HUES6 (cell line): Measurements from ENCODE around the gene URM1.

Source experiments
- H3K27ac ChIP-seq: 2 replicates; pipeline ENCODE4 v1.7.0; 2013; ENCODE audit warnings: low read depth, mild to moderate bottlenecking, low read length, inconsistent platforms
- H3K27me3 ChIP-seq: 2 replicates; pipeline ENCODE4 v1.6.1; 2013; ENCODE audit warnings: low read length; ENCODE audit not compliant: control insufficient read depth, insufficient read depth
- H3K36me3 ChIP-seq: 2 replicates; pipeline ENCODE4 v1.6.1; 2013; ENCODE audit warnings: low read length; ENCODE audit not compliant: control insufficient read depth, insufficient read depth
- H3K4me1 ChIP-seq: 2 replicates; pipeline ENCODE4 v1.6.1; 2013; ENCODE audit warnings: low read length; ENCODE audit not compliant: control insufficient read depth, insufficient read depth
- H3K4me3 ChIP-seq: 2 replicates; pipeline ENCODE4 v1.5.1; 2013; ENCODE audit warnings: low read depth, low read length
- H3K9ac ChIP-seq: one replicate; pipeline ENCODE4 v1.6.1; 2013; ENCODE audit warnings: mild to moderate bottlenecking, low read length
- H3K9me3 ChIP-seq: 2 replicates; pipeline ENCODE4 v1.6.1; 2013; ENCODE audit warnings: low read depth, low read length; ENCODE audit not compliant: control insufficient read depth, insufficient read depth

The URM1 gene

DNA sequence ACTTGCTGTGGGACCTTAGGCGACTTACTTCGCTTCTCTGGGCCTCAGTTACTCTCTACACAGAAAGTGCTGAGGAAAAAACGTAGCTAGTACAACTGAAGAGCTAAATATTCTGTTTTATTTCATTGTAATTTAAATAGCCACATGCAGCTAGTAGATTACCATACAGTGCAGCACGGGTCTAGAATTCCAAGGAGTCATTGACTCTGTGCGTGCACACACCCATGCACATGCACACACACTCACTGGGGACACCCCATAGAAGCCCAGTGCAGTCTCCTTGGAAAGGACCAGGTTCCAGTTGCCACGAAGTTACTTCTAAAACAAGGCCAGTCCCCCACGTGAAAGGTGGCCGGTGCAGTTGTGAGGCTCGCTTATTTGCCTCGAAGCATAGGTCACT is 17.0 kb downstream of the URM1 start:
- Histone ChIP-seq H3K36me3 (peaks cover 27% of the 10 kb centered on the region), H3K4me1 (peaks cover 65% of the 10 kb centered on the region), H3K27ac (no peak overlapping the region), H3K9me3 (no peaks in the 10 kb centered on the region), H3K27me3 (peaks cover 99% of the 10 kb centered on the region), H3K4me3 (no peak overlapping the region), H3K9ac (no peak overlapping the region)

DNA sequence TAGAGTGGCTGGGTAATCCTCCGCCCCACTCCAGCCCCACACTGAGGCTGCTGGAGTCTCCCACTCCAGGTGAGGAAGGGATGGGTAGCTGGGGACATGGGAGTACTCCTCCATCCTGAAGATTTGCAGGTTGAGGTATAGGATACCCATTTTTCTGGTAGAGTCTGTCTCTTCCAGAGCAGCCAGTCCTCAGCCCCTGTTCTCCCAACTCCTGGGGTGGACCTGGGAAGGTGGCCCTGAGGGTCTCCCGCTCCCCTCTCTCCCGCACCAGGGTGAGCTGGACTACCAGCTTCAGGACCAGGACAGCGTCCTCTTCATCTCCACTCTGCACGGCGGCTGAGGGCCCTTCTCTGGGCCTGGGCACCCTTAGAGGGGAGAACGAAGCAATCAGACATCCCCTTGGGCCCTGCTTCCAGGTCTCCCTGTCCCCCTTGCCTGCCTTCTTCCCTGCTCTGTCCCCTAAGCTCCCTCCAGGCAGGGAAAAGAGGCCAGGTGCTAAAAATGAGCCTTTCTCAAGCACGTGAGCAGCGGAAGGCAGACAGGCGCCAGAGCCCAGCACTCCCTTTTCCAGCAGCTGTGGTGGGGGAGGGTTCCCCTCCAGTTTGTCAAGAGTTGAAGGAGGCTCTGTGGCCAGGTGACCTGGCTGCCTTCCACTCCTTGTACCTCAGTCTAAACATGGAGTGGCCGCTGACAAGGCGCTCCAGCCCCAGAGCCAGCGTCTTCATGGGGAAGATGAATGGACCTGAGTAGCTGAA is 18.4 kb downstream of the URM1 start:
- no peaks in the 10 kb centered on the region for H3K9me3 ChIP-seq
- no peak overlapping the region for H3K4me3 ChIP-seq
- peaks cover 63% of the 10 kb centered on the region for H3K4me1 ChIP-seq
- peak overlapping the region; percentile 24 for H3K9ac ChIP-seq
- H3K36me3 ChIP-seq, result peaks cover 27% of the 10 kb centered on the region
- H3K27ac ChIP-seq, result no peak overlapping the region
- H3K27me3 ChIP-seq, result peaks cover 99% of the 10 kb centered on the region

DNA sequence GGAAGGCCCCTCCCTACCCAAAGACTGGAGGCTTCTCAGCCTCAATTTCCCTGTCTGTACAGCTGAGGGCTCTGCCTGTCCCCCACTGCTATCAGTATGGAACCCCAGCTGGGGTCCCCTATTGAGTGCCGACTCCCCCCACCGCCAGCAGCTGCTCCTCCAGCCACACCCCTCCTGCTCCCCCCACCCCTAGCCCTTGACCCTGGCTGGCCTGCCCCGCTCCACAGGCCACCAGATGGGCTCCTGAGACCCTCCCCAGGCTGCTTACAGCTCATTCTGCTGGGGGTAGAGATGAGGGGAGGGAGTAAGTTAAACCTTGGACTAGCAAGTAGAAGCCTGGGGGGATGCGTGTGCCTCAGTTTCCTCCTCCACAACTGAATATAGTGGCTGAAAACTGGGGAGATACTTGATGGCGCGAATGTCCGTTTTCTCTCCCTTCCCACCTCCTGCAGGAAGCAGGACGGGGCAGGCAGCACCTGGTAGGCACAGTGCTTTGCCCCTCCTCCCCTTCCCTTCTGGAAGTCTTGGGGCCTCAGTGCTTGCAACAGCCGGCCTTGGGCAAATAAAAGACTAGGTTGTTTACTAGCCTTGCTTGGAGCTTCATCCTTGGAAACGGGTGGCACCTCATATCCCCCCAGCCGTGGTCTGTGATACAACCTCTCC is 19.1 kb downstream of the URM1 start:
- peaks cover 99% of the 10 kb centered on the region for H3K27me3 ChIP-seq
- peaks cover 62% of the 10 kb centered on the region for H3K4me1 ChIP-seq
- no peak overlapping the region for H3K9ac ChIP-seq
- no peak overlapping the region for H3K27ac ChIP-seq
- H3K4me3 ChIP-seq, result no peak overlapping the region
- H3K36me3 ChIP-seq, result peaks cover 27% of the 10 kb centered on the region
- H3K9me3 ChIP-seq, result no peaks in the 10 kb centered on the region

- H3K9ac ChIP-seq, result no peak overlapping the region
- H3K27me3 ChIP-seq, result peaks cover 99% of the 10 kb centered on the region
- peaks cover 26% of the 10 kb centered on the region for H3K36me3 ChIP-seq
- H3K27ac ChIP-seq, result no peak overlapping the region
- no peaks in the 10 kb centered on the region for H3K9me3 ChIP-seq
- H3K4me3 ChIP-seq, result no peak overlapping the region
- H3K4me1 ChIP-seq, result peaks cover 54% of the 10 kb centered on the region
These were observed 19.9 kb downstream of the URM1 start for GRCh38 chr9:128390813-128391711.

DNA sequence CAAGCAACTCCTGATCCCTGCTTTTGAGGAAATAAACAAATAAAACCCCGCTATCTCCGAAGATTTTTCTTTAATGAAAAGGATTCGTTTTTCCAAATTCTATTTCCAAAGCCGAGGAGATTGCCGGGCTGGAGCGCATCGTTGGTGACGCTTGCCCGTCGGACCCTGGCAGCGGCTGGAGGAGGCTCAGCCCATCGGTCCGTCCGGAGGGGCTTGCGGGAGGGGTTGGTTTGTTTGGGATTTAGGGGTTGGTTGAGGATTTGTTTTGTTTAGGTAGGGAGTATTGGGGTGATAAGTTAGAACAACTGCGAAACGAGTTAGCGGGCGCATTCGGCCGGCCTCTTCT is 20.8 kb downstream of the URM1 start:
- Histone ChIP-seq H3K9ac (peak overlapping the region; percentile 71), H3K36me3 (peaks cover 21% of the 10 kb centered on the region), H3K9me3 (no peaks in the 10 kb centered on the region), H3K4me3 (peak overlapping the region; percentile 58), H3K4me1 (peaks cover 55% of the 10 kb centered on the region), H3K27ac (no peak overlapping the region), H3K27me3 (peaks cover 99% of the 10 kb centered on the region)

GRCh38 chr9:128392302-128393144 is 21.3 kb downstream of the URM1 start:
- Histone ChIP-seq H3K9ac (peak overlapping the region; percentile 71), H3K27me3 (peaks cover 100% of the 10 kb centered on the region), H3K4me3 (peak overlapping the region; percentile 58), H3K4me1 (peaks cover 61% of the 10 kb centered on the region), H3K9me3 (no peaks in the 10 kb centered on the region), H3K27ac (no peak overlapping the region), H3K36me3 (peaks cover 18% of the 10 kb centered on the region)

DNA sequence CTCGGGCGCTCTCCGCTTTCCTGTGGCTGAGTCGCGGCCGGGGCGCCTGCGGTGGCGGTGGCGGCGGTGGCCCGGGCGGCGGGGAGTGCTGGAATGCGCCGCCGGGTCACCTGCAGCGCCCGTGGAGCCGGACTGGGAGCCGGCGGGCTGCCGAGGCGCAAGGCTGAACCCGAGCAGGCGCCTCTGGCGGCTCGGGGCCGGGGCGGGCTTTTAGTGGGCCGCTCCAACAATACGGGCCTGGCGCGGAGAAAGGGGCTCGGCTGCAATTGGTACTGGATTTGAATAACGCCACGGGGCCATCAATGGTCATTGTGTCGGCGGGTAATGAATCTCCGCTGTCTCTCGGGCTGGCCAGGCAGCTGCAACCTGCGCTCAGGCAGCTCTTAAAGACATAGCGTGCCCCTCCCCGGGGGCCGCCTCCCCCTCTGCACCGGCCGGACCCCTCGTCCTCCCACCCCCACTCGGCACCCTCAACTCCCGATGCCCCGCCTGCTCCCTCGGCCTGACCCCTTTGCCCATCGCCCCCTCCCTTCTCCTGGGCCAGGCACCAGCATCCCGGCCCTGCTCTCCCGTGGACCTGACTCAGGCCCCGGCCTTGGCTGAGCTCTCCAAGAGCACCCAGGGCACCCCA is 22.1 kb downstream of the URM1 start:
- Histone ChIP-seq H3K4me3 (peak overlapping the region; percentile 58), H3K4me1 (peaks cover 64% of the 10 kb centered on the region), H3K27me3 (peaks cover 100% of the 10 kb centered on the region)

GRCh38 chr9:128393970-128394369 is 22.8 kb downstream of the URM1 start:
- H3K4me3 ChIP-seq, result peak overlapping the region; percentile 58
- H3K9ac ChIP-seq, result no peak overlapping the region
- peaks cover 100% of the 10 kb centered on the region for H3K27me3 ChIP-seq
- peaks cover 64% of the 10 kb centered on the region for H3K4me1 ChIP-seq
- H3K36me3 ChIP-seq, result peaks cover 4% of the 10 kb centered on the region
- no peaks in the 10 kb centered on the region for H3K9me3 ChIP-seq
- H3K27ac ChIP-seq, result no peak overlapping the region

More for the DNA sequence above, 22.1 kb downstream of the URM1 start:
- Histone ChIP-seq H3K9ac (peak overlapping the region; percentile 71), H3K27ac (no peak overlapping the region), H3K9me3 (no peaks in the 10 kb centered on the region), H3K36me3 (peaks cover 11% of the 10 kb centered on the region)

- Histone ChIP-seq H3K9me3 (no peaks in the 10 kb centered on the region), H3K27me3 (peaks cover 100% of the 10 kb centered on the region), H3K4me1 (peaks cover 60% of the 10 kb centered on the region), H3K27ac (no peak overlapping the region), H3K4me3 (peak overlapping the region; percentile 58), H3K9ac (no peak overlapping the region), H3K36me3 (no peaks in the 10 kb centered on the region)
These were observed 23.4 kb downstream of the URM1 start for GRCh38 chr9:128394379-128395168.
